GM19193 (cell line): ENCODE data around the gene TRIM41.
A peak's percentile ranks its signal among the peaks of the same experiment; 100 is the strongest.

Source experiments
- POLR2A ChIP-seq: IDR thresholded peaks from 4 replicates; pipeline ENCODE4 v1.6.1; 2011; ENCODE audit not compliant: insufficient read depth, insufficient read length; ENCODE audit errors: extremely low read depth

TRIM41 gene

DNA sequence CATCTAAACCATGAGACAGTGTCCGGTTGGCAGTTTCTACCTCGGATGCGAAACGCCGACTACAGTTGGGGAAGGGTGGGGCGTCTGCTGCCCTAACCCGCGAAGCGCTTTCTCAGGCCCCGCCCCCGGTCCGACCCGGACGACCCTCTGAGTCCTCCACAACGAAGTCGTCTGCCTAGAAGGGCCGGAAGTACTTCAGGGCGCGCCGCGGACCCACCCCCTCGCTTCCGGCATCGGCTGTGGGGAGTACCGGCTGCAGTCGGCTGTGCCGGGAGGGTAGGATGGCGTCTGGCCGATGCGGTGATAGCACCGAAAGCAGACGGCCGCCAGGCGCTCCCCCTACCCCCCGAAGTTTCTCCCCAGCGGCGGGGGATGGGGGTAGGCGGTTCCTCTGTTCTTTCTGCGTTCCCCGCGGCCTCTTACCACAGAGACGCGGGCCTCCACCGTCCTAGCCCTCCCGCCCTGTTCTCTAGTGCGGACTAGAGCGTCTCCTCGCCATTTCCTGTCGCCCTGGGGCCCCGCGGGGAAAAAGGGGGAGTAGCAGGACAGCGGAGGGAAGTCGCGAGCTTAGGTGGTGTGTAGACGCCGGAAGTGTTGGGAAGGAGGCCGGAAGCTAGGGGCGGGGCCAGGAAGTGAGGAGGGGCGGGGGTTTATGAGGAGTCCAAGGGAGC lies at the start of gene TRIM41:
TSS of gene TRIM41 (plus strand) at position 224 of the 671 bp plus-strand sequence. CDS start 719 bp downstream, outside the sequence.
- peak; percentile 96 for TF ChIP-seq POLR2A

DNA sequence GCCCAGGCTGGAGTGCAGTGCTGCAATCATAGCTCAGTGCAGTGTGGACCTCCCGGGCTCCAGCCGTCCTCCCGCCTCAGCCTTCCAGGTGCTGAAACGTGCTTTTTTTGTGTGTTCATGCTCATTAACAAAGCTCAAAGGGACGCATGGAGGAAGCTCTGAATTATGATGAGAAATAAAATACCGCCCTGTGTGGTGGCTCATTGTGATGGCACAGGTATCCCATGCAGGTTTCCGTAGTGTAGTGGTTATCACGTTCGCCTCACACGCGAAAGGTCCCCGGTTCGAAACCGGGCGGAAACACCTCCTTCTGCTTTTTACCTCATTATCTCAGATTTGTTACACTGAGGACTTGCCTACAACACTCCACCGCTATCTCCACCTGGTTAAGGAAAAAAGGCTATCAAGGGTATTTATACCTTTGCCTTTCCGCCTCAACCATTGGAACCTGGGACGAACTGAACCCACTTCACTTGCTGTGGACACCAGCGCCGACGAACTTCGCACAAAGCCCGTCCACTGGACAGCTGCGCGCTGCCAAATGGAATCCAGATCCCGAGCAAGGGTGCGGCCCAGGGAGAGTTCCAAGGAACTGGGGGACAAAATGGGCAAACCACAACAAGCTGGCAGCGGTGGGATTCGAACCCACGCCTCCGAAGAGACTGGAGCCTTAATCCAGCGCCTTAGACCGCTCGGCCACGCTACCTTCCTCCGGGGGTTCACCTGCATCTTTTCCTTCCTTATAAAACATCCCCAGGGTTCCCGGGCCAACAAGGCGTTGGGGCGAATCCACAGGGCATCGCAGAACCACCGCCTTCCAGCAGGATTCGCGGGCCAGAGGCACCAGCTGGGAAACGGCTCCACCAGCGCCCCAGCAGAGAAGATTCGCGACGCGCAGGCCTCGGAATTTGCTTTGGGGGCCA lies 49.4 kb upstream of the TRIM41 start:
- TF ChIP-seq POLR2A: peak; percentile 21

DNA sequence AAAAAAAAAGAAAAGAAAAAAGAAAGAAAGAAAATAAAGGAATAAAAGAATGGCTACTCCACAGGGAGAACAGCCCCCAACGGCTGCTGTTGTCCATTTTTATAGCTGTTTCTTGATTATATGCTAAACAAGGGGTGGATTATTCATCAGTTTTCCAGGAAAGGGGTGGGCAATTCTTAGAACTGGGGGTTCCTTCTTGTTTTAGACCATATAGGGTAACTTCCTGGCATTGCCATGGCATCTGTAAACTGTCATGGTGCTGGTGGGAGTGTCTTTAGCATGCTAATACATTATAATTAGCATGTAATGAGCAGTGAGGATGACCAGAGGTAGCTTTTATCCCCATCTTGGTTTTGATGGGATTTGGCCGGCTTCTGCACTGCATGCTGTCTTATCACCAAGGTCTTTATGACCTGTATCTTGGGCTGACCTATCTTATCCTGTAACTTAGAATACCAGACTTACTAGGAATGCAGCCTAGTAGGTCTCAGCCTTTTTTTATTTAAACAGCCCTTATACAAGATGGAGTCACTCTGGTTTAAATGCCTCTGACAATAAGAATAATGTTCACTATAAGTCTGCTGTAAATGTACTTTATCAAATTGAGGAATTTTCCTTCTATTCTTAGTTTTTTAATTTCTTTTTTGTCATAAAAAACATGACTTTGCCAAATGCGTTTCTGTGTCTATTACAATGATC lies 46.7 kb upstream of the TRIM41 start:
- no peak for TF ChIP-seq POLR2A

DNA sequence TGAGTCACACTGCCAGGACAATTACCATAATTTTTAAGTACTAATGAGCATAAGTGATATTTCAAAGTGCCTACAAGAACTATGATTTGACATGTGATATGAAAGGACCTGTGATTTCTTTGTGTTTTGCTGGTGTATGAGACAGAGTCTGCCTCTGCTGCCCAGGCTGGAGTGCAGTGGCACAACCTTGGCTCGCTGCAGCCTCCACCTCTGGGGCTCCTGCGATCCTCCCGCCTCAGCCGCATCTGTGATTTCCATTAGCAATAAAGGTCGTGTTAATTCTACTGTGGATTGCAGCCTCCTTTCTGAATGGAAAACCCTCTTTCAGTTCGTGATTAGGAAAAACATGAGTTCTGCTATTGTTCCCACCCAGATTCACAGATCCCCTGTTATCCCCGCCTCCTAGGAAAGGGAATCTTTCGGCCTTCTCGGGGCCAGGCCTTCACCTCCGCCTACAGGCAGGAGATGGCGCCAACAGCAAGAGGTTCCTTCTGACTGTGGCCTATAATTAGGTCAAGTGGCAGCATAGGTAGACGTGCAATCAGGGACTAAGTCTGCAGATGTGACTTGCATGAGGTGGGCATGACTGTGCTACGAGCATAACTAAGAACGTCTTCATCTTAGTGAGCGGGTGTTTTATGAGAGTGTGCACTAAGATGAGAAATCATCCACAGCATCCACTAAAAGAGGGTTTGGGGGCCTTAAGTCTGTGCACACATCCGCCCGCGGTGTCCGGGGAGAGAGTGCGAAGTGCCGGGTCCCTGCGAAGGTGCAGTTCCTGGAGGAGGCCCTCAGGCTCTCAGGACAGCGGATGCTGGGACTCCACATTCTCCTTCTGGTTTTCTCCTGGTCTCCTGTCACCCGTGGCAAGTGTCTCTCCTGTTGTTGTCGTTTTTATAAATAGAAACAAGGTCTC lies 41.2 kb upstream of the TRIM41 start:
- no peak for TF ChIP-seq POLR2A

DNA sequence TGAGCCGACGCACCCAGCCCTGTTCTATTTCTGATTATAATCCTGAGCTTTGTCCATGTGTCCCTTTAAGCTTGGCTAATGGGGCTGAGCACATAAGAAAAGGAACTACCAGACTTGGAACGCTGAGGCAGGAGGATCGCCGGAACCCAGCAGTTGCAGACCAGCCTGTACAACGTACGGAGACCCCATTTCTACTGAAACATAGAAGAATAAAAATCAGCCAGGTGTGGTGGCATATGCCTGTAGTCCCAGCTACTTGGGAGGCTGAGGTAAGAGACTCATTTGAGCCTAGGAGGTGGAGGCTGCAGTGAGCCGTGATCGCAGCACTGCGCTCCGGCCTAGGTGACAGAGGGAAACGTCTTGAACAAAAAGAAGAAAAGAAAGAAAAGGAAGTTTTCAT lies 40.4 kb upstream of the TRIM41 start:
- TF ChIP-seq POLR2A: no peak

DNA sequence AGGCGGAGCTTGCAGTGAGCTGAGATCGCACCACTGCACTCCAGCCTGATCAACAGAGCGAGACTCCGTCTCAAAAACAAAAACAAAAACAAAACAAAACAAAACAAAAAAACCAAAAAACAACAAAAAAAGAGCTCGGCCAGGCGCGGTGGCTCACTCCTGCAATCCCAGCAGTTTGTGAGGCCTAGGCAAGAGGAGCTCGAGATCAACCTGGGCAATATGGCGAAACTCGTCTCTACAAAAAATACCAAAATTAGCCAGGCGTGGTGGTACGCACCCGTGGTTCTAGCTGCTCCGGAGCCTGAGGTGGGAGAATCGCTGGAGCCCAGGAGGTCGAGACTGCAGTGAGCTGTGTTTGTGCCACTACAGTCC lies 38.2 kb upstream of the TRIM41 start:
- TF ChIP-seq POLR2A: no peak

DNA sequence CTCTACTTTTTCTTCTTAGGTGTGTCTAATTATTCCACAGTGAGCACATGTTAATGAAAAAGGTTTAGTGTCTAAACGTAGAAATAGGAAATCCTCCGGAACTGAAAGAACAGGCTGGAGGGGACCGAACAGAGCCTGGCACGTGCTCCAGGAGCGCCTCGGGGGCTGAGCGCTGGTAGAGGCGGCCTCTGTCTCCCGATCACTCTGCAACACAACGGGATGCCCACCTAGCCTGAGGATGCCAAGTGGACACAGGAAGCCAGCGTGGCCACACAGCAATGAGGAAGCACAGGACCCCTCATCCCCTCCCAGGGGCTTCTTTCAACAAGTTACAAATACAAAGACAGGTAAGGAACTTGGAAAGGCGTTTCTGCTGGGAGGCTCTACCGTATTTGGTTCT lies 37.5 kb upstream of the TRIM41 start:
- no peak for TF ChIP-seq POLR2A

DNA sequence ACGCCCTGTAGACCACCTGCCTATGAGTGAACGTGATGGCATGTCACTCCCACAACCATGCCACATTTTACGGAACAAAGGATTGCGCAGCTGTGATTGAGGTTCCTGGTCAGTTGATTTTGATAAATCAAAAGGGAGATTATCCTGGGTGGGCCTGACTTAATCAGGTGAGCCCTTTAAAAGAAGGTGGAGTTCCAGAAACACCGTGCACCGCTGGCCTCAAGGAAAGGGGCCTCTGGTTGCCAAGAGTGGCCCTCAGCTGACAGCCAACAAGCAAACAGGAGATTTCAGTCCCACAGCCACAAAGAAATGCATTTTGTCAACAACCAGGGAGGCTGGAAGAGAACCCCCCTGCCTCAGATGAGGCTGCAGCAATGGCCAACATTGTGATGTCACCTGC lies 37.1 kb upstream of the TRIM41 start:
- no peak for TF ChIP-seq POLR2A

DNA sequence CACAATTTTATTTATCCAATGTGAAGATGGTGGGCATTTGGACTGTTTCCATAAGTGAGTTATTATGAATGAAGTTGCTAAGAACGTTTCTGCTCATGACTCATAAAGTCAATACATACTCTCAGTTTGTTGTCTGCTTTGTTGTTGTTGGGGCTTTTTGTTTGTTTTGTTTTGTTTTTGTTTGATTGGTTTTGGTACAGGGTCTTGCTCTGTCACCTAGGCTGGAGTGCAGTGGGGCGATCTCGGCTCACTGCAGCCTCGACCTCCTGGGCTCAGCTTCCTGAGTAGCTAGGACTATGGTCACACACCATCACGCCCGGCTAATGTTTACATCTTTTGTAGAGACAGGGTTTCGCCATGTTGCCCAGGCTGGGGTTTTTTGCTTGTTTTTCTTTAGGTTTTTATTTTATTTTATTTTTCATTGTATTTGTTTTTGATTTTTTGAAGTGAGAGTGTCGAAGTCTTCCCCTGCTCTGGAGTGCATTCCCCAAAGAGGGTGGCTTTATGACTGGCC lies 36.0 kb upstream of the TRIM41 start:
- no peak for TF ChIP-seq POLR2A

DNA sequence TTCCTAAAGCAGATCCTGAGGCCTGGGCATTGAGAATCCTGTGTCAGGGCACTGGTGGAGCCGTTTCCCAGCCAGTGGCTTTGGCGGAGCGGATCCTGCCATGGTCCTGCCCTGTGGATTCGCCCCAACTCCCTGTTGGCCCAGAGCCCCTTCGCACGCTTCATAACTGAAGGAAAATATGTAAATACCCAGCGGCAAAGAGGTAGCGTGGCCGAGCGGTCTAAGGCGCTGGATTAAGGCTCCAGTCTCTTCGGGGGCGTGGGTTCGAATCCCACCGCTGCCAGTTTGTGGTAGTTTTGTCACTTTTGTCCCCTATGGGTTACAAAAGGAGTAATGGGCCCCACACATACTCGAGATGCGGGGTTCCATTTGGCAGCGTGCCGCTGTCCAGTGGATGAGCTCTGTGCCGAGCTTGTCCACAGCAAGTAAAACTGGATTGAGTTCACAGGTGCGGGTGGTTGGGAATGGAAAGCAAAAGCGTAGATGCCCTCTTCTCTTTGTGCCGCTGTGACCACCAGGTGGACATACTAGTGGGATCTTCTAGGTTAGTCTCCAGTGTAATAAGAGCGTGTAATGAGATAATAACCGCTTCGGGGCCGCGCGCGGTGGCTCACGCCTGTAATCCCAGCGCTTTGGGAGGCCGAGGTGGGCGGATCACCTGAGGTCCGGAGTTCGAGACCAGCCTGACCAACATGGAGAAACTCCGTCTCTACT lies 35.4 kb upstream of the TRIM41 start:
- no peak for TF ChIP-seq POLR2A

DNA sequence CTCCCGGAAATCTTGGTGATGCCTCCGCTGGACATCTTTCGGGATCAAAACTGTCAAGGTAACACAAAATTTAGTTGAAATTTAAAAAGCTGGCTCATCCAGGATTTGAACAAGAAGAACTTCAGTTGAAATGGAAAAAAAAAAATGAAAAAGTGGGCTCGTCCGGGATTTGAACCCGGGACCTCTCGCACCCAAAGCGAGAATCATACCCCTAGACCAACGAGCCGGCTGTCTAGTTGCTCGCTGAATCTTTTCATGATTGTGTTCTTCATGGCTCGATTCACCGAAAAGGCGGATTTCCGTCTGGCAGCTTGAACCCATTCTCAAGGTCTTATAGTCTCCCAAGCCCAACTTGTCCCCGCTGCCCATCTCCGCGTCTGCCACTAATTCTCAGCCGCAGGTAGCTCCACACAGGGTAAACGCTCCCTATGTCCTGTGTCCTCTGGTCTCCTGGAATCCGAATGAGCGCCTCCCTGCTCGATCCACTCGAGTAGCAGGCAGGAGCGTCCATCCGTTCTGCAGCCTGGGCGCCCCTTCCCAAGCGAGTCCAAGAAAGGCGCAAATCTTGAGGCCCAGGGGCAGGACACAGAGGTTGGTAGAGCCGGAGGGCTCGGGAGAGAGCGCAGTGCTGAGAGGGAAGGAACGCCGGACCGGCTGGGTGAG lies 34.2 kb upstream of the TRIM41 start:
- TF ChIP-seq POLR2A: no peak

DNA sequence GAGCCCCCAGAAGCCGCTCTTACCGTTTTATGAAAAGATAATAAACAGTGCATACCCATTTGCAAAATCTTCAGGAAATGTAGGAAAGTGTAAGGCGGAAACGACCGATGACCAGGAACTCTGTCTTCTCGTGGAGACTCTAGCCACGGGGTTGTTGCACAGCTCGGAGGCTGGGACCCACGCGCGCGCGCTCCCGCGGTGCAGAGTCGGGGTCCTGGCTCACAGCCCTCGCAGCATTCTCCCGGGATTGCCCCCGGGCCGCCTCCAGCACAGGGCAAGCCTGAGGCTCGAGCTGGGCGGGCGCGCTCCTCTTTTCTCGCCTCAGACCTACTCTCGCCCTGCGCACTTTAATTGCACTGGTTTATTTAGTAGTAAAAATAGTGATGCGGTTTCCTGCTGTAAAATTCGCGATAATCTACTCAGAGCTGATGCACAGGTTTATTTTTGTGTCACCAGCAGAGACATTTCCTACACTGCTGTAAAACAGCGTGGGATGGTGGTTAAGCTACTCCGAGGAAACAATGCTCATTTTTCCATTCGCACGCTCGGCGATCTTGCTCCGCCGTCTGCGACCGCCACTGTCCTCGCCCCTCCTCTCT lies 33.6 kb upstream of the TRIM41 start:
- no peak for TF ChIP-seq POLR2A
